HepG2 (cell line): ENCODE data around the gene LRTM2. TPM values are rescaled to one million over a fixed set of nuclear protein-coding genes. Genes with fewer than 3 reads are reported as not detected.

Experiments used
- ATAC-seq: fragments of 200-7000 bp; cut with Tn5 transposase; 3 replicates; pipeline ENCODE4 v1.9.1; 2020; ENCODE audit warnings: mild to moderate bottlenecking, moderate library complexity
- BruUV-seq: library from RNA; stranded (reverse); fragments of 400-500 nt; replicated peaks from 2 replicates; lab custom pipeline; 2021; lab: Mats Ljungman, UMichigan
- CTCF ChIA-PET: fragments of 300-600 bp; formaldehyde crosslinking; extraction: SDS; loops from one replicate; lab custom pipeline; 2021; ENCODE audit warnings: low total read pairs, inconsistent platforms, low intra/inter-chr PET ratio; lab: Yijun Ruan, JAX
- POLR2A ChIA-PET: fragments of 350-600 bp; sonication (Branson Sonifier 250); formaldehyde crosslinking; loops from one replicate; lab custom pipeline; 2020; ENCODE audit warnings: antibody characterized with exemption, inconsistent platforms; lab: Yijun Ruan, JAX
- DNase-seq: peaks from one replicate; pipeline ENCODE4 v3.0.0-alpha.2; 2015; ENCODE audit warnings: low spot score
- FAIRE-seq: peaks from 3 replicates; lab custom pipeline; 2011; peaks lifted over from hg19 to GRCh38; lab: Jason Lieb, UNC
- H2AFZ ChIP-seq: one replicate; pipeline ENCODE4 v1.6.1; 2011; ENCODE audit warnings: low read length, inconsistent platforms
- H3K27ac ChIP-seq: fragments of 300-600 bp; 3 replicates; pipeline ENCODE4 v1.8.0; 2011; ENCODE audit warnings: mixed run types, mild to moderate bottlenecking, mixed read lengths, low read length, inconsistent platforms; ENCODE audit not compliant: insufficient read depth; ENCODE audit errors: extremely low read length
- H3K27me3 ChIP-seq, 2 experiments: fragments of 200-600 bp in 1 of 2; 2 replicates in 1 of 2; 3 replicates in 1 of 2; pipeline versions ENCODE4 v1.6.0 to v1.8.0; 2011; ENCODE audit warnings: low read length in 2 of 2, mild to moderate bottlenecking in 2 of 2, moderate library complexity in 2 of 2, inconsistent platforms in 1 of 2; ENCODE audit not compliant: insufficient read depth in 2 of 2, control insufficient read depth in 1 of 2
- H3K36me3 ChIP-seq, 2 experiments: fragments of 200-600 bp in 1 of 2; replicated peaks in 1 of 2; 2 replicates in 1 of 2; 3 replicates in 1 of 2; pipeline versions ENCODE4 v1.5.1 to v1.8.0; 2011; ENCODE audit warnings: low read length in 2 of 2, inconsistent platforms in 1 of 2; ENCODE audit not compliant: insufficient read depth in 2 of 2, control insufficient read depth in 1 of 2
- H3K4me1 ChIP-seq: 2 replicates; pipeline ENCODE4 v1.5.1; 2012; ENCODE audit warnings: low read length, inconsistent platforms; ENCODE audit not compliant: insufficient read depth
- H3K4me2 ChIP-seq: 2 replicates; pipeline ENCODE4 v1.6.0; 2011; ENCODE audit warnings: low read depth, low read length, inconsistent platforms
- H3K4me3 ChIP-seq, 3 experiments: fragments of 200-600 bp in 1 of 3; sonication (generic), shearing (Covaris generic) in 1 of 3; replicated peaks in 1 of 3; 2 replicates each; pipeline ENCODE4 v1.5.1; 2011 to 2016; ENCODE audit warnings: low read length in 3 of 3, inconsistent platforms in 2 of 3, low read depth in 2 of 3, mild to moderate bottlenecking in 2 of 3, control low read depth in 1 of 3, mixed read lengths in 1 of 3; ENCODE audit not compliant: insufficient read depth in 1 of 3
- H3K79me2 ChIP-seq: one replicate; pipeline ENCODE4 v1.6.1; 2011; ENCODE audit warnings: low read length, inconsistent platforms; ENCODE audit not compliant: insufficient read depth
- H3K9ac ChIP-seq: 2 replicates; pipeline ENCODE4 v1.6.0; 2011; ENCODE audit warnings: mild to moderate bottlenecking, low read depth, low read length, inconsistent platforms; ENCODE audit not compliant: insufficient read depth
- H3K9me3 ChIP-seq: 2 replicates; pipeline ENCODE4 v1.5.1; 2012; ENCODE audit warnings: mild to moderate bottlenecking, low read length
- H4K20me1 ChIP-seq: 2 replicates; pipeline ENCODE4 v1.6.0; 2011; ENCODE audit warnings: inconsistent platforms, mild to moderate bottlenecking, low read length, moderate library complexity; ENCODE audit not compliant: insufficient read depth
- EP300 ChIP-seq, 3 experiments: sonication (generic) in 1 of 3; formaldehyde crosslinking in 1 of 3; IDR thresholded peaks; 2 replicates each; pipeline versions ENCODE4 v1.5.1 to v1.6.1; 2011 to 2020; ENCODE audit warnings: low read depth in 2 of 3, low read length in 2 of 3, borderline replicate concordance in 1 of 3, improper control_type of control experiment in 1 of 3, mild to moderate bottlenecking in 1 of 3, missing genetic modification reagents in 1 of 3, moderate library complexity in 1 of 3
- GATAD1 ChIP-seq: IDR thresholded peaks from 2 replicates; pipeline ENCODE4 v1.6.1; 2016; ENCODE audit warnings: missing genetic modification reagents, missing compliant biosample characterization
- WGBS: methylation state at CpG from one replicate; pipeline ENCODE4 v1.1.6; 2017; ENCODE audit warnings: low lambda C conversion rate; 5-methylcytosine and 5-hydroxymethylcytosine counted together
- in situ Hi-C: cut with HindIII; loops from 2 replicates; pipeline ENCODE4 v1.10.0; 2017; ENCODE audit warnings: low pct_unique_long_range_greater_than_20kb; ENCODE audit not compliant: extremely low pct_ligation_motif_present
- intact Hi-C: fragments of 100-400 bp; cut with micrococcal nuclease; formaldehyde crosslinking; loops from one replicate; pipeline ENCODE4 v1.10.0; 2022; ENCODE audit not compliant: unreplicated experiment
- polyA plus RNA-seq, 8 experiments: library from polyadenylated mRNA; depleted of rRNA in 3 of 8; stranded (reverse) in 7 of 8; unstranded in 1 of 8; fragments of >200 nt; fragmentation: Illumina TruSeq in 4 of 8; extraction: Trizol in 4 of 8; gene quantifications; 2 replicates each; pipeline versions ENCODE4 v1.2.1 to v1.2.3, GENCODE V29; 2011 to 2016; ENCODE audit warnings: low read depth in 4 of 8, missing spikeins in 1 of 8, mixed read lengths in 1 of 8; ENCODE audit not compliant: insufficient read depth in 1 of 8
- total RNA-seq, 5 experiments: library from RNA; depleted of rRNA; stranded (reverse); fragments of >200 nt; fragmentation: Illumina TruSeq; extraction: Trizol; gene quantifications; 2 replicates each; pipeline ENCODE4 v1.2.3, GENCODE V29; 2016; ENCODE audit warnings: low read depth in 1 of 5
- TF ChIP-seq, protein P1 (sequence below): sonication (generic); formaldehyde crosslinking; IDR thresholded peaks from 2 replicates; pipeline ENCODE4 v1.5.1; 2020; ENCODE audit warnings: mild to moderate bottlenecking, missing genetic modification reagents, moderate library complexity

The LRTM2 gene
- total and polyA plus RNA-seq, 2 of the 13 experiments (the other 11 are each of a cell fraction or from before 2014, with no cell fraction given): 0.09 TPM; not detected in 1

DNA sequence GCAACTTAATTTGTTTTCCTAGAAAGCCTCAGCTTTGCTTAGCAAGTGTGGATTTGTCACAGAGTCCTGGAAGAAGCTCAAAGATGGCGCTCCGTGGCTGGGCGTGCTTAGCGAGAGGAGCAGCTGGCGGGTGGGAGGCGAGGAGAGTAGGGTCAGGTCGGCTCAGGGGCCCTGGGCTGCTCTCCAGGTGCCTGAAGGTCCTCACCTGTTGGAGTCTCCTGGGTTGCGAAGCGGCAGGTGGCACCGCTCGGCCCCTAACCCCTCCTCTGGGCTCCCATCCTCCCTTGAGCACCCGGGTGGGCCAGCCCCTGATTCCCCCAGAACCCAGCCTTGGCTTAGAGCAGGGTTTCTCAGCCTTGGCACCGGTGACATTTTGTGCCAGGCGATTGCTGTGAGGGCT is 25.1 kb downstream of the LRTM2 start (continued):
- TF ChIP-seq, protein P1, sequence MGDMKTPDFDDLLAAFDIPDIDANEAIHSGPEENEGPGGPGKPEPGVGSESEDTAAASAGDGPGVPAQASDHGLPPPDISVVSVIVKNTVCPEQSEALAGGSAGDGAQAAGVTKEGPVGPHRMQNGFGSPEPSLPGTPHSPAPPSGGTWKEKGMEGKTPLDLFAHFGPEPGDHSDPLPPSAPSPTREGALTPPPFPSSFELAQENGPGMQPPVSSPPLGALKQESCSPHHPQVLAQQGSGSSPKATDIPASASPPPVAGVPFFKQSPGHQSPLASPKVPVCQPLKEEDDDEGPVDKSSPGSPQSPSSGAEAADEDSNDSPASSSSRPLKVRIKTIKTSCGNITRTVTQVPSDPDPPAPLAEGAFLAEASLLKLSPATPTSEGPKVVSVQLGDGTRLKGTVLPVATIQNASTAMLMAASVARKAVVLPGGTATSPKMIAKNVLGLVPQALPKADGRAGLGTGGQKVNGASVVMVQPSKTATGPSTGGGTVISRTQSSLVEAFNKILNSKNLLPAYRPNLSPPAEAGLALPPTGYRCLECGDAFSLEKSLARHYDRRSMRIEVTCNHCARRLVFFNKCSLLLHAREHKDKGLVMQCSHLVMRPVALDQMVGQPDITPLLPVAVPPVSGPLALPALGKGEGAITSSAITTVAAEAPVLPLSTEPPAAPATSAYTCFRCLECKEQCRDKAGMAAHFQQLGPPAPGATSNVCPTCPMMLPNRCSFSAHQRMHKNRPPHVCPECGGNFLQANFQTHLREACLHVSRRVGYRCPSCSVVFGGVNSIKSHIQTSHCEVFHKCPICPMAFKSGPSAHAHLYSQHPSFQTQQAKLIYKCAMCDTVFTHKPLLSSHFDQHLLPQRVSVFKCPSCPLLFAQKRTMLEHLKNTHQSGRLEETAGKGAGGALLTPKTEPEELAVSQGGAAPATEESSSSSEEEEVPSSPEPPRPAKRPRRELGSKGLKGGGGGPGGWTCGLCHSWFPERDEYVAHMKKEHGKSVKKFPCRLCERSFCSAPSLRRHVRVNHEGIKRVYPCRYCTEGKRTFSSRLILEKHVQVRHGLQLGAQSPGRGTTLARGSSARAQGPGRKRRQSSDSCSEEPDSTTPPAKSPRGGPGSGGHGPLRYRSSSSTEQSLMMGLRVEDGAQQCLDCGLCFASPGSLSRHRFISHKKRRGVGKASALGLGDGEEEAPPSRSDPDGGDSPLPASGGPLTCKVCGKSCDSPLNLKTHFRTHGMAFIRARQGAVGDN (CRISPR knock-in tag): no peak
- no peak for TF ChIP-seq GATAD1 (CRISPR knock-in tag)

DNA sequence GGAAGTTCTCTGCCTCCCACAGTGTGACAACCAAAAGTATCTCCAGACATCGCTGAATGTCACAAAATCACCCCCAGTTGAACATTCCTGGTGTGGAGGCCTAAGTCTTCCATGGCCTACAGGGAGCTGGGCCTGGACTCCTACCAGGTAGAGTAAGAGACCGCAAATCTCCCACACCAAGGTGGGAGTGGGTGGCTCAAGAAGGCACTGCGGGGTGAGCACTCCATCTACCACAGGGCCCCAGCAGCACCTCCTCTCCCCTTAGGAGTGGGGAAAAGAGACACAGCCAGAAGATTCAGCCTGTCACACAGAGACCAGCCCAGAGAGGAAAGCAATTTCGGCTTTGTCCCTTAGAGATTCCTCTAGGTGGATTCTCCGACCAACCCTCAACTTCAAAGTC is 25.5 kb downstream of the LRTM2 start:
- Histone ChIP-seq H3K9ac (no peak overlapping the region), H4K20me1 (no peaks in the 10 kb centered on the region), H3K27ac (no peak overlapping the region), H3K79me2 (no peaks in the 10 kb centered on the region), H3K4me3 (no peak overlapping the region), H3K27me3 (peaks cover 9 to 54% of the 10 kb centered on the region in 2 experiments), H3K4me1 (peaks cover 17% of the 10 kb centered on the region), H3K9me3 (no peaks in the 10 kb centered on the region), H3K36me3 (no peaks in the 10 kb centered on the region), H2AFZ (no peak overlapping the region), H3K4me2 (no peak overlapping the region)
- ATAC-seq (no peak), DNase-seq (no peak), FAIRE-seq (no peak)
- POLR2A ChIA-PET: no interaction called here
- no TSS peak for BruUV-seq
- in situ Hi-C loops: no loop called here
- TF ChIP-seq EP300 (IDR thresholded peaks at IDR 0.05; ENCODE audit: low read depth in 2 of 2, low read length in 2 of 2): no peak
- no peak for TF ChIP-seq EP300 (CRISPR knock-in tag; IDR thresholded peaks at IDR 0.05; ENCODE audit: borderline replicate concordance)
- CTCF ChIA-PET: no interaction called here
- WGBS: 52% methylated on average over 4 of the region's 5 CpGs
- intact Hi-C loops: no loop called here
